HG03439 (cell line): ENCODE measurements around the gene TIGD3.

Experiments used
- ATAC-seq: cut with Tn5 transposase; IDR thresholded peaks from one replicate; pipeline ENCODE4 v1.9.1; 2021; ENCODE audit warnings: mild to moderate bottlenecking, moderate library complexity; ENCODE audit not compliant: unreplicated experiment

The TIGD3 gene, protein sequence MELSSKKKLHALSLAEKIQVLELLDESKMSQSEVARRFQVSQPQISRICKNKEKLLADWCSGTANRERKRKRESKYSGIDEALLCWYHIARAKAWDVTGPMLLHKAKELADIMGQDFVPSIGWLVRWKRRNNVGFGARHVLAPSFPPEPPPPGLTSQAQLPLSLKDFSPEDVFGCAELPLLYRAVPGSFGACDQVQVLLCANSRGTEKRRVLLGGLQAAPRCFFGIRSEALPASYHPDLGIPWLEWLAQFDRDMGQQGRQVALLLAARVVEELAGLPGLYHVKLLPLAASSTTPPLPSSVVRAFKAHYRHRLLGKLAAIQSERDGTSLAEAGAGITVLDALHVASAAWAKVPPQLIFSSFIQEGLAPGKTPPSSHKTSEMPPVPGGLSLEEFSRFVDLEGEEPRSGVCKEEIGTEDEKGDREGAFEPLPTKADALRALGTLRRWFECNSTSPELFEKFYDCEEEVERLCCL

GRCh38 chr11:65354265-65355012, at the start of gene TIGD3:
TIGD3 (plus strand) TSS chr11:65354751; CDS start chr11:65355809, 1,058 bp downstream.
- ATAC-seq: peak; percentile 74

GRCh38 chr11:65305501-65306268, 48.9 kb upstream of the TIGD3 start:
- ATAC-seq: no peak

DNA sequence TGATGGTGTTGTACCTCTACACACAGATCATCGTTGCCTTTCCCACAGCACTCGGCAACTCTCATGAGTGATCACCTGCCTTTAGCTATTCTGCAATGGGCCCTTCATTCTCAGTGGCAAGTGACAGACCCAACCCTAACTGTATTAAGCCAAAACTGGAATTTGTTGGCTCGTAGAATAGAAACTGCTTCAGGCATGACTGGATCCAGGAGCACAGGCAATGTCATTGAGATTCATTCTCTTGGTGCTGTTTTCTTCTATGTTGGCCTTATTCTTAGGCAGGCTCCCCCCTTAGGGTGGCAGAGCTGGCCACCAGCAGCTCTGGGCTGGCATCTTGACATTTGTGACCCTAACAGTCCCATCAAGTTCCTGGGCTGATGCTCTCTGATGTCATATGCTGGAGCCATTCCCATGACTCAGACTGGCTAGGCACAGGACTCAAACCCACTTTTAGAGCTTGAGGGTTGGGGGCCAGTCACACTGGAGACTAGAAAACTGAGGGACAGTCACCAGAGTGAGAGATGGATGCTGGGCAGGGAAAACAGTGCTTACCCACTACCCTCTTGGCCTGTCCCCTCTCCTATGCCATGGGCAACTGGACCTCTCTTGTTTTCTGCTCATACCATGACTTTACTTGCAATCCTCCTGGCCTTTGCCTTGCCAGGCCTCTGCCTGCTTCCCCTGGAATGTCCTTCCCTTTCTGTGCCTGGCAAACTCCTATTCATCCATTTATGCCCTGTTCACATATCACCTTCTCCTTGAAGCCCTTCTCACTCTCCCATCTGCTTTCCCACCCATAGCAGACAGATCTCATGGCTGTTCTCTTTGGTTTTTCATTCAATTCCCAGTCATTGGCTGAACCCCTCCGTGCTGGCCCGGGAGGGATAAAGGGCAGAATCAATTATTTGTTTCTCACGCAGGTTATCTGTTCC, 47.0 kb upstream of the TIGD3 start:
- no peak for ATAC-seq

- ATAC-seq: no peak
Observed at GRCh38 chr11:65308281-65308891, 46.2 kb upstream of the TIGD3 start.

DNA sequence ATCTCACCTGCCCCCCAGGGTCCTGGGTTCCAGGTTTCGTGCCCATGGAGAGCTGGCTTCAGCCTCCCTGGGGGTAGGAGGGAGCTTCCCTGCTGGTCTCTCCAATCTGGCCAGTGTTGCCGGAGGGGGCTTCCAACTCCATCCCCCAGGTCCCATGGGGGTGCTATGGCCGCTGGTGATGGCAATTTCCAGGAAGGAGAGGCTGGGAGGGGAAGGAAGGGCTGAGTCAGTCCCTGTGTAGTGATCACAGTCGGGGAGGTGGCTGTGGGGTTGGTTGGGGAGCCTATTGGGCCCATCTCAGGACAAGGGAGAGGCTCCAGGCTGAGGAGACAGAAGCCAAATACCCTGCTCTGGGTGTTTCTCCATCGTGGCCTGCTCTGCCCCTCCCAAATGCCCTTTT, 45.5 kb upstream of the TIGD3 start:
- ATAC-seq: no peak

- ATAC-seq: no peak
Observed at GRCh38 chr11:65310215-65310614, 44.3 kb upstream of the TIGD3 start.

DNA sequence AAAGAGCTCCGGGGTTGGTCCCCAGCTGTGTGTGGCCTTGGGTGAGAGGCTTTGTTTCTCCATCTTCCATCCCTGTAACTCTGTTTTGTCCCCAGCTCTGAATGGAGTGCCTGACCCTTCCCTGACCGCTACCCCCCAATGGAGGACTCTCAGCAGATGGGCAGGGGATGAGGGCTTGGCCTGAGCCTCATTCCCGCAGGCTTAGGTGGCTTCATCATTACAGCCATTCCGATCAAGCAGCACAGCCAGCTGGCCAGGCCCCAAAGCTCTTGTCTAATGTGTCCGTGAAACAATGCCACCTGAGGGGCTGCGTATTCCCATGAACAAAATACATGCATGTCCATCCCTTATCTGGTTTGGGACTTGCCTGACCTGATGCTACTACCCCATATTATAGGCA, 43.8 kb upstream of the TIGD3 start:
- no peak for ATAC-seq

GRCh38 chr11:65311170-65311678, 43.3 kb upstream of the TIGD3 start:
- ATAC-seq: no peak

- peak; percentile 74 for ATAC-seq
Observed at GRCh38 chr11:65314501-65315203, 39.9 kb upstream of the TIGD3 start, which contains the start of gene CDC42EP2. CDC42EP2 (plus strand) TSS chr11:65314866; CDS start chr11:65320899, 6,033 bp downstream.

- no peak for ATAC-seq
Observed at GRCh38 chr11:65315204-65315865, 39.2 kb upstream of the TIGD3 start.

GRCh38 chr11:65315866-65316226, 38.7 kb upstream of the TIGD3 start:
- no peak for ATAC-seq

GRCh38 chr11:65316227-65317024, 38.1 kb upstream of the TIGD3 start:
- no peak for ATAC-seq

- ATAC-seq: no peak
Observed at GRCh38 chr11:65317025-65317786, 37.3 kb upstream of the TIGD3 start.

DNA sequence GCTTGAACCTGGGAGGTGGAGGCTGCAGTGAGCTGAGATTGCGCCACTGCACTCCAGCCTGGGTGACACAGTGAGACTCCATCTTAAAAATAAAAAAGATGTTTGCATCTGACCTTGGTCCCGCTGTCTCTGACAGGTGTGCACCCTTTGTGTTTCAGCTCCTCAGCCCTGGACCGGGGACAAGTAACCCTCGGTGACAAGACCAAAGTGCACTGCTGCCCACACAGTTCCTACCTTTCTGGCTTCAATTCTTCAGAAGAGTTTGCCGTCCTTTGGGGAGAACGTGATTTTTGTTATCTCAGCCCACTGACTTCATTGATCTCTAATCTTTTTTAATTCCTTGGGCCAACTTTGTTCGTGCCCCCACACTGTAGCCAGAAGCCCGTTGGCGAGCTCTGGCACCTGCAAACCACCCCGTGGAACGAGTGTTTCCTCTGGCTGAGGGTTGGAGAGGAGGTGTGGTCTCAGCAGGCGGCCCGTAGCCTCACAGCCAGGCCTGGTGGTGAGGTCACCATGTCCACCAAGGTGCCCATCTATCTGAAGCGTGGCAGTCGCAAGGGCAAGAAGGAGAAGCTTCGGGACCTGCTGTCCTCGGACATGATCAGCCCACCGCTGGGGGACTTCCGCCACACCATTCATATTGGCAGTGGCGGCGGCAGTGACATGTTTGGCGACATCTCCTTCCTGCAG, 34.0 kb upstream of the TIGD3 start:
- ATAC-seq: no peak

- ATAC-seq: no peak
Observed at GRCh38 chr11:65321076-65321475, 33.5 kb upstream of the TIGD3 start.

GRCh38 chr11:65321828-65322485, 32.6 kb upstream of the TIGD3 start:
- ATAC-seq: no peak
